Measurements from ENCODE around the gene WNT3.

Gene WNT3

DNA sequence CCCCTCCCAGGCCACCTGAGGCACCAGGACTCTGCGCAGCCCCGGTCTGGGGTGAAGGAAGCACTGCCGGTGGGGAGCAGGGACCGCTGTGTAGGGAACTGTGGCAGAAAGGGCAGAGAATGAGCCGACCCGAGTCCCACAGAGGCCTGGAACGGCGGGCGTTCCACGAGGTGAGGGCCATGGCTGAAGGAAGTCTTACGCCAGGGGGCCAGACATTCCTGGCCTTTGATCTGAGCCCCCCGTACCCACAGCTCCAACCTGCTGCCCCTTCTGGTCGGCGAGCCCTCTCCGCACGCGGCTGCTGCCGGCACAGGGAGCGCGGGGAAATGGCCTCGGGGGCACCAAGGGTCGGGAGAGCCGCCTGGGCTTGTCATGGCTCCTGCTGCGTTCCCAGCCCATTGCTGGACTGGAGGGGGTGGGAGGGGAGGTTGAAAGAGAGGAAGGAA is 1.4 kb upstream of the WNT3 start:
- no peak for DNase-seq (ENCODE audit: low spot score)
- TF ChIP-seq, protein P1, sequence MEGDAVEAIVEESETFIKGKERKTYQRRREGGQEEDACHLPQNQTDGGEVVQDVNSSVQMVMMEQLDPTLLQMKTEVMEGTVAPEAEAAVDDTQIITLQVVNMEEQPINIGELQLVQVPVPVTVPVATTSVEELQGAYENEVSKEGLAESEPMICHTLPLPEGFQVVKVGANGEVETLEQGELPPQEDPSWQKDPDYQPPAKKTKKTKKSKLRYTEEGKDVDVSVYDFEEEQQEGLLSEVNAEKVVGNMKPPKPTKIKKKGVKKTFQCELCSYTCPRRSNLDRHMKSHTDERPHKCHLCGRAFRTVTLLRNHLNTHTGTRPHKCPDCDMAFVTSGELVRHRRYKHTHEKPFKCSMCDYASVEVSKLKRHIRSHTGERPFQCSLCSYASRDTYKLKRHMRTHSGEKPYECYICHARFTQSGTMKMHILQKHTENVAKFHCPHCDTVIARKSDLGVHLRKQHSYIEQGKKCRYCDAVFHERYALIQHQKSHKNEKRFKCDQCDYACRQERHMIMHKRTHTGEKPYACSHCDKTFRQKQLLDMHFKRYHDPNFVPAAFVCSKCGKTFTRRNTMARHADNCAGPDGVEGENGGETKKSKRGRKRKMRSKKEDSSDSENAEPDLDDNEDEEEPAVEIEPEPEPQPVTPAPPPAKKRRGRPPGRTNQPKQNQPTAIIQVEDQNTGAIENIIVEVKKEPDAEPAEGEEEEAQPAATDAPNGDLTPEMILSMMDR (IDR thresholded peaks at IDR 0.05), result no peak
- Histone ChIP-seq H3K4me3 (peak overlapping the region; percentile 70), H3K27ac (no peak overlapping the region)

DNA sequence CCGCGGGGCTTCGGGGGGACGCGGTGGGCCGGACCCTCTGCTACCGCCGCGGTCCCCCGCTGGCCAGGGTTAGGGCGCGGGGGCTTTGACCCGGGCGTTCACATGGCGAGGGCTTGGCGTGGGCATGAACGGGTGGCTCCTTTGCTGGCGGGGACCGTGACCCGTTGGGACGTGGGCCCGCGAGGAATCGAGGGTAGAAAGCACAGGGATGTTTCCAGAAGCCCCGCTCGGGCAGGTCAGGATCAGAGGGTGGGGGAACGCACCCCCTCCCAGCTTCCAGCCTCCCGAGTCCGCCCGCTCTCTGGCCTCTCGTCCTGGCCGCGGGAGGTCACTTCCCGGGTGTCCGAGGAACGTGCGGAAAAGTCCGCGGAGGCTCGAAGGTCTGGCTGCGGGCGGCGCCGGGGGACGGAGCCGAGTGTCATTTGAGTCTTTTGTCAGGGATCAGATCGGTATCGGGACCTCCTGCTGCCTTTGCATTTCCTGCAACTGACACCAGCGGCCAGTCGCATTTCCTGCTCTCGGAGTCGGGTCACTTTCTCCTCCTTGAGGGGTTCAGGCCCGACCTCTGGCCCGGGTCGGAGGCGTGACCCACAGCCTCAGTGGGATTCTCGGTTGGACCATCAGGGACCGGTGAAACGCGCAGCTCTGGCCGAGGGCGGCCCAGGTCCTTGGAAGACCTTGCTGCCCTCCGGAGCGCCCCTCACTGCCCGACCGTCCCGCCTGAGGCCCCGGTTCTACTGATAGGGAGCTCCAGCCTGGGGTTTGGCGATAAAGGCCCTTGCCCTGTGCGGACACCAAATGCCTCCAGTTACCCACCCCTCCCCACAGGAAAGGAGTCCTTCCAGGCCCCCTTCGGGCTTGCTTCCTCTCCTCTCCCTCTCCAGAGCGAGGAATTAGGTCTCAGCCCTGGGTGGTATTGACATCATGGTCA is 702 bp upstream of the WNT3 start:
- TF ChIP-seq, protein P1 (IDR thresholded peaks at IDR 0.05), result no peak
- Histone ChIP-seq H3K4me3 (peak overlapping the region; percentile 70), H3K27ac (no peak overlapping the region)
- no peak for DNase-seq (ENCODE audit: low spot score)

DNA sequence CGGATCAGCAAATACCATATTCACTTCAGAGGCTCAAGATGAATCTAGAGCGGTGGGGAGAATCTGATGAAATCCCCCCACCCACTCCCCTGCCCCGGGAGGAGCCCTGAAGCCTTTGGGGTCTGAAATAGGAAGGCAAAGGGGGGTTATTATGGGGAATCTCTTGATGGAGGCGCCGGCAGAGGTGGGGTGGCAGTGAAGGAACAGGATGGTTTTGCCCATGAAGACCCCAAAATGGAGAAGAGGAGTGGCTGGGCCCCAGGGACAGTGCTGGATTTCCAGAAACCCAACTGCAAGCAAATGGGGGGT is 637 bp downstream of the WNT3 start:
- no peak for DNase-seq (ENCODE audit: low spot score)
- no peak overlapping the region for H3K27ac ChIP-seq
- H3K4me3 ChIP-seq, result no peak overlapping the region
- TF ChIP-seq, protein P1 (IDR thresholded peaks at IDR 0.05), result no peak

DNA sequence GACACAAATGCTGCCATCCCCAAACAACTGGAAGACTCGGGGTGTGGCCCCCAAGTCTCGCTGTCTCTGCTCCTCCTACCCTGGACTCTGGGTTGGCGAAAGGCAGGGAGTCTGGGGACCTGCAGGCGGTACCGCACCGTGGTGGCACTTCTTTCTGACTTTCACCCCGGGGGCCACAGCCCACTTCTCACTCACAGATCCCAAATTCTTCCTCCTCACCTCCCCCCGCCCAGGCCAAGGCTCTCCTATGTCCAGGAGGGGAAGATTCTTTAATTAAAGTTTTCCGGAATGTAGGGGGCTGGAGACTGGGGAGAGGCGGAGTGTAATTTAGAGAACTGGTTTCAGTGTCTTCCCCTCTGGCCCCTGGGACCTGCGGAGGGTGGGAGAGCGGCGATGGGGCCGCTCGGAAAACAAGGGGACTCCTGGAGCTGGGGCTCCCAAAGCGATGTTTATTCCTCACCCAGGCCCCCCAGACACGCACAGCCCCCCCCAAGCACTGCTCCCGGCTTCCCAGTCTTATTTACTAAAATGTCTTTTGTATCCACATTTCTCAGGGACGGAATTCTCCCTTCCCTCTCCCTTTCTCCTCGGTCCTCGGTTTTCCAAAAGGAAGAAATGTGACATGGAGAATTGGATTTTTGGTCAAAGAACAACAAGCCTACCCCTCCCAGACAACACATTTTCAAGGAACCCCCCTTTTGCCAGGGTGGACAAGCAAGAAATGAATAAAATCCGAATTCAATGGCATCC is 1.2 kb downstream of the WNT3 start:
- TF ChIP-seq, protein P1 (IDR thresholded peaks at IDR 0.05), result no peak
- no peak for DNase-seq (ENCODE audit: low spot score)

DNA sequence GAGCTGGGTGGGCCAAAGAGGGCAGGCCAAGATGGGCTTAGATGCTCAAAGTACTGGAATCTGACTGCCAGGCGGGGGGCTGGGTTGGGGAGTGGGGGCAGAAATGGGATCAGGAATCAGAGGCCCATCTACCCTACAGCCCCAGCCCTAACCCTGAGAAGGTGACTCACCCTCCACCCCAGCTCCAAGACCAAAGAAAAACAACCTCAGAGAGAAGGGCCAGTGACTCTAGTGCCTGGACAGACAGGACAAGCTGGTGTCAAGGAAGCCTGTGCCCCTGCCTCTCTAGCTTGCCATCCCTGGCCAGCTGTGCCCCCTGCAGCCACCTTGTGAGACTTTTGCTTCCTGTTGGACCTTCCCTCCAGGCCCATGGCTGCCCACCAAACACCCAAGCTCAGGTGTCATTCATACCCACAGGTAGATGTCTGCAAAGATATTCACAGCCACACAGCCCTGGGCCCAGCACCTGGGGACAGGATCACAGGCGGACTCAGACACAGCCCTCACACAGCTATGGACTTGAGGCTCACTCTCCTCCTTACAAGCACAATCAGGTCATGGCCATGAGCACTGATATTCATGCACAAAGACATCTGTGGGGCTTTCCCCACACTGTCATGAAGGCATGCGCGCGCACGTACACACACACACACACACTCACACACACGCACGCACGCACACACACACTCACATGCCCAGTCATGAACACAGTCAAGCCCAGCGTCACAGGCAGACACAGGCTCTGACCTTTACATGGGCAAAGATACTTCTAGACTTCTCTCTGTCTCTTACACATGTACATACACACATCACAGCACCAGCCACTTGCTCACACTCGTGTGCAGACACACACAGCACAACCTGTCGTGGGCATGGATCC is 2.8 kb downstream of the WNT3 start:
- TF ChIP-seq, protein P1 (IDR thresholded peaks at IDR 0.05), result no peak

More for the DNA sequence above, 1.2 kb downstream of the WNT3 start:
- Histone ChIP-seq H3K4me3 (no peak overlapping the region), H3K27ac (no peak overlapping the region)

DNA sequence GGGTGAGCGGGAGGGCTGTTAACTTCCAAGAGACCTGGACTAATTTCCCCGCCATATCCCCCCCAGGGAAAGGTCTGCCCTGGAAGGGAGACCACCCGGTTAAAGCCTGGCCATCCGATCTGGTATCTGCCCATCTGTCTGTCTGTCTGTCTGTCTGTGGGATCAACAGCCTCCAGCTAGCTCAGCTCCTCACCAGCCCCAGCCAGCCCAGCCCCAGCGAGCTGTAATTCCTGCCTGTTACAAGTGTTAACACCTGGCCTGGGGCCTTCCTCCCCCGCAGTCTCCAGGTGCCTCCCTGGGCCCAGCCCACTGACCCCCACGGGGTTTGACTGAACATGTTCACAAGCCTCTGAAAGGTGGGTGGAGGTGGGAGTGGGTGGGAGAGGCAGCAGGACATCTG is 4.0 kb downstream of the WNT3 start:
- TF ChIP-seq, protein P1 (IDR thresholded peaks at IDR 0.05), result no peak
- DNase-seq (ENCODE audit: low spot score), result no peak
- no peak overlapping the region for H3K27ac ChIP-seq
- H3K4me3 ChIP-seq, result no peak overlapping the region

More for the DNA sequence above, 2.8 kb downstream of the WNT3 start:
- H3K4me3 ChIP-seq, result no peak overlapping the region
- DNase-seq (ENCODE audit: low spot score), result no peak
- H3K27ac ChIP-seq, result no peak overlapping the region
